Glutamatergic neuron (in vitro differentiated cells): Measurements from ENCODE around the gene PRKCE. TPM values are rescaled to one million over a fixed set of nuclear protein-coding genes. Genes with fewer than 3 reads are reported as not detected.

Source experiments
- DNase-seq: peaks from one replicate; pipeline ENCODE4 v3.0.0; 2022
- H3K27ac Mint-ChIP-seq: one replicate; pipeline ENCODE4 v1.8.0; 2020; ENCODE audit warnings: mild to moderate bottlenecking, mixed read lengths, inconsistent platforms; ENCODE audit not compliant: unreplicated experiment
- H3K27me3 Mint-ChIP-seq: one replicate; pipeline ENCODE4 v1.8.0; 2020; ENCODE audit warnings: mild to moderate bottlenecking, moderate library complexity, mixed read lengths, inconsistent platforms; ENCODE audit not compliant: unreplicated experiment
- H3K36me3 Mint-ChIP-seq: one replicate; pipeline ENCODE4 v1.8.0; 2020; ENCODE audit warnings: mild to moderate bottlenecking, mixed read lengths, inconsistent platforms; ENCODE audit not compliant: unreplicated experiment
- H3K4me1 Mint-ChIP-seq: one replicate; pipeline ENCODE4 v1.8.0; 2020; ENCODE audit warnings: mild to moderate bottlenecking, low read depth, mixed read lengths, inconsistent platforms; ENCODE audit not compliant: unreplicated experiment
- H3K4me3 Mint-ChIP-seq: one replicate; pipeline ENCODE4 v1.8.0; 2020; ENCODE audit warnings: mild to moderate bottlenecking, mixed read lengths, inconsistent platforms; ENCODE audit not compliant: unreplicated experiment
- H3K9me3 Mint-ChIP-seq: one replicate; pipeline ENCODE4 v1.8.0; 2020; ENCODE audit warnings: mild to moderate bottlenecking, moderate library complexity, mixed read lengths, inconsistent platforms; ENCODE audit not compliant: unreplicated experiment
- total RNA-seq: library from RNA; stranded (reverse); fragmentation: NEBNext Ultra II Directional; extraction: Animal tissue kit (Norgen Biotek cat#: 25700); gene quantifications from one replicate; pipeline ENCODE4 v1.2.1, GENCODE V29; 2021; ENCODE audit not compliant: unreplicated experiment
- TF ChIP-seq, protein P1 (sequence below): fragments of 200-600 bp; sonication (generic); IDR thresholded peaks from one replicate; pipeline ENCODE4 v1.5.0; 2021; ENCODE audit not compliant: partially characterized antibody, unreplicated experiment

The PRKCE gene
- total RNA-seq, 1 donor from 2014 or later = 74.8 TPM

DNA sequence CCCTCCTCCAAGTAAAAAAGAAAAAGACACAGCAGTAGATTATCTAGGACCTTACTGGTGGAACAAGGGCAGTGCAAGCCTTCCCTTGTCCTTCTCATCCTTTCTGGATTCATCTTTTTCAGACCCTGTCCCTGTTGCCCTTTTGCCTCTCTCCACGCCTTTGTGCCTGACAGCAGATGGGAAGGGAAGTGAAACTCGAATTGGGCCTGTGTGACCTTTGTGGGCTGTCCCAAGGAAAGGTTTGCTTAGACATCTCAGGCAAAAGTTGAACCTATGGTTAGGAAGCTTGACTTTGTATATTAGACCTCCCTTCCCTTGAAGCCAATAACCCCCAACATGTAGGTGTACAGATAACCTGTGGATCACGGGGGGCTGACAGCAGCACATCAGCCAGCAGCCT lies 185.3 kb downstream of the PRKCE start:
- TF ChIP-seq, protein P1, sequence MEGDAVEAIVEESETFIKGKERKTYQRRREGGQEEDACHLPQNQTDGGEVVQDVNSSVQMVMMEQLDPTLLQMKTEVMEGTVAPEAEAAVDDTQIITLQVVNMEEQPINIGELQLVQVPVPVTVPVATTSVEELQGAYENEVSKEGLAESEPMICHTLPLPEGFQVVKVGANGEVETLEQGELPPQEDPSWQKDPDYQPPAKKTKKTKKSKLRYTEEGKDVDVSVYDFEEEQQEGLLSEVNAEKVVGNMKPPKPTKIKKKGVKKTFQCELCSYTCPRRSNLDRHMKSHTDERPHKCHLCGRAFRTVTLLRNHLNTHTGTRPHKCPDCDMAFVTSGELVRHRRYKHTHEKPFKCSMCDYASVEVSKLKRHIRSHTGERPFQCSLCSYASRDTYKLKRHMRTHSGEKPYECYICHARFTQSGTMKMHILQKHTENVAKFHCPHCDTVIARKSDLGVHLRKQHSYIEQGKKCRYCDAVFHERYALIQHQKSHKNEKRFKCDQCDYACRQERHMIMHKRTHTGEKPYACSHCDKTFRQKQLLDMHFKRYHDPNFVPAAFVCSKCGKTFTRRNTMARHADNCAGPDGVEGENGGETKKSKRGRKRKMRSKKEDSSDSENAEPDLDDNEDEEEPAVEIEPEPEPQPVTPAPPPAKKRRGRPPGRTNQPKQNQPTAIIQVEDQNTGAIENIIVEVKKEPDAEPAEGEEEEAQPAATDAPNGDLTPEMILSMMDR = no peak
- DNase-seq = no peak
- Mint-ChIP-seq H3K27me3 (peaks cover 2% of the 10 kb centered on the region), H3K4me1 (peaks cover 29% of the 10 kb centered on the region), H3K36me3 (no peaks in the 10 kb centered on the region), H3K27ac (no peak overlapping the region), H3K4me3 (no peak overlapping the region), H3K9me3 (peaks cover 10% of the 10 kb centered on the region)

DNA sequence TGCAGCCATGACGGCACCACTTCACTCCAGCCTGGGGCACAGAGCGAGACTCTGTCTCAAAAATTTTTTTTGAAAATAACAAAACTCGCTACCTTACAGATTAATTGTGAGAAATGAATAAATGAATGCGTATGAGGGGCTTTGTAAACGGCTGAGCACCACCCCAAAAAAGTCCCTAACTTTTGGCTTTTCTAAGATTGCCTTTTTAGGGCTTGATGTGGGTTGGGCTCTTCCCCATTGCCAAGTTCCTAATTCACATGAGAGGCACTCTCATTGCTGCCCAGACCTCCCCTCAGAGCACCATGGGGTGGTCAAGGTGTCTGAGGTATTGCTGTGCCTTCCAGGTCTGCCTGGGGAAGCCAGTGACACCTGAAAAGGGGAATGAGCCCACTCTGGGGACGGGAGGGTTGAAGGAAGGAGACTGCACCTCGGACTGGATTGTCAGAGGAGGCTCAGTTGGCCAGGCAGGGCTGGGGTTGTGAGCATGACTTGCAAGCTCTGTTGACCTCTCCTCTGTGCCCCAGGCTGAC lies 186.4 kb downstream of the PRKCE start:
- DNase-seq = no peak

DNA sequence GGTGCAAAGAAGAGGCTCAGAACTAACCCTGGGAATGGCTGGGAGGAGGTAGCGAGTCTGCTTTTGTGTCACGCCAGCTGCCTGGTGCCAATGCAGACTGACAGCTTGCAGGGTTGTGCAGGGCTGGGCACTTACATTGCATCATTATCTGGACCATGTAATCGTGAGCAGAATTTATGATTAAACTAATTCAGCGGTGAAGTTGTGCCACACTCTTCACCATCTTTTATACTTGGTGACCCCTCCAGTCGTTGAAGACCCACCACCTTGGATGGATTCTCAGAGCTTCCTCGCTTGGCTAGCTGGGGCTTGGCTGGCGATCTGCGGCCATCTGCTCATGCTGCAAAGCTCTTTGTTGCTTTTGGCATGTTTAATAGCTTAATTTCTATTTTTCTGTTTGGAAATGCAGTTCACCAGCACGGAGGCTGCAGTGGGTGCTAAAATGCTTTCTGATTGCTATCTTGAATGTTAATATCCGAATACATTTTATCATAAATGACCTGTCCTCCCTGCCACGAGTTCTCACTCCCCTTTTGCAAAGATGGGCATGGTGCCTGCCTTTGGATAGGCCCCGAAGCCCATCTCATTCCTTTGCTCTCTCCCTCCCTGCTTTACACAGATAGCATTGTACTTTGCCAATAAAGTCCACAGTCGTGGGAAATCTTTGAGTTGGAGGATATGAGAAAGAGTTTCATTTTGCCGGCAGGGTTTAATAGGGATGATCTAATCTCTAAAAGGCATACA lies 188.2 kb downstream of the PRKCE start:
- Mint-ChIP-seq H3K27me3 (peaks cover 9% of the 10 kb centered on the region), H3K4me1 (peaks cover 41% of the 10 kb centered on the region), H3K27ac (peak overlapping the region; percentile 1), H3K36me3 (no peaks in the 10 kb centered on the region), H3K9me3 (peaks cover 10% of the 10 kb centered on the region), H3K4me3 (no peak overlapping the region)
- no peak for DNase-seq
- TF ChIP-seq, protein P1 = no peak

More for the DNA sequence above, 186.4 kb downstream of the PRKCE start:
- Mint-ChIP-seq H3K4me3 (no peak overlapping the region), H3K27me3 (peaks cover 6% of the 10 kb centered on the region), H3K36me3 (no peaks in the 10 kb centered on the region), H3K4me1 (peaks cover 34% of the 10 kb centered on the region), H3K27ac (no peak overlapping the region), H3K9me3 (peaks cover 10% of the 10 kb centered on the region)
- TF ChIP-seq, protein P1 = no peak

DNA sequence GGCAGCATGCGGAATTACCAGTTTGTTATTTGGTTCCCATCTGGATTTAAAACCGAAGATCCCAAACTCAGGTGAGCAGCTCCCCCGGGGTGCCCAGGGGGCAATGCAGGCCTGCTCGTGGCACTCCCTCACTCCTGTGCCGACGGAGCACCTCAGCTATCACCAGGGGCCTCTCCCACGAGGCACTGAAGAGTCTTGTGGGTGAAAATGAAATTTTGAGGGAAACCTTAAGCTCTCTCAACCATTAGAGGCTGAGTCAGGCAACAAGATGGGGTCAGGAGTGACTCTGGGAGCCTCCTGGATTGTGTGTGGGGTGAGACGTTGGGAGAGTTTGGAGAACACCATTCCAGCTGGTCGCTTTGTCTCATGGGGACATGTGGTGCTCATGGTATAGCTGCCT lies 189.0 kb downstream of the PRKCE start:
- peaks cover 42% of the 10 kb centered on the region for H3K4me1 Mint-ChIP-seq
- TF ChIP-seq, protein P1 = no peak
- H3K27ac Mint-ChIP-seq = no peak overlapping the region
- H3K4me3 Mint-ChIP-seq = no peak overlapping the region
- H3K9me3 Mint-ChIP-seq = peaks cover 10% of the 10 kb centered on the region
- DNase-seq = no peak
- peaks cover 9% of the 10 kb centered on the region for H3K27me3 Mint-ChIP-seq
- no peaks in the 10 kb centered on the region for H3K36me3 Mint-ChIP-seq

DNA sequence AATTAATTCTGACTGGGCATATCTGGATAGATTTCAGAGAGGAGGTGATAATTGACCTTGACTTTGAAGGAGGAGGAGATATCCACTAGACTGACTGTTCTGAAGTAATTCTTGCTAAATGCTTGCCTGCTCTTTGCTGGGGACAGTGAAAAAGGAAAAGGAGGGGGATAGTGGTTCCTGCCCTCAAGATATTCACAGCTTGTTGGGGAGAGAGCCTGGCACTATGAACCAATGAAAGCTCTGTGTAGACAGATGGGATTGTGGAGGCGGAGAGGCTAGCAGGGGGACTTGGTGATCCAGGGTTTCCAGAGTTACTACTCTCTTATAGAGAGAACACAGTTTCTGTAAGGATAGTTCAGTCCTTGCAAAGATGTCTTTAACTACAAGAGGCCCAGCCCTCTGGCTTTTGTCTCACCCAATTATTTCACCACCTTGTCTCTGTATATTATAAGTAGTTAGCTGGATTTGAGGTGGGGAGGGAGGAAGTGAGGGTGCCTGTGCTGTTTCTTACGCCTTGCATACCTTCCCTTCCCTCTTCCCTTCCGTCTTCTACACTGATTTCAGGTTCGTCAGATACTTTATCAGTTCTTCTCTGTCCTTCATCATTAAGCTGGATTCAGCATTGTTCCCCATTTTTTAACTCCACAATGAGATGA lies 190.4 kb downstream of the PRKCE start:
- H3K4me1 Mint-ChIP-seq = peaks cover 32% of the 10 kb centered on the region
- peaks cover 9% of the 10 kb centered on the region for H3K27me3 Mint-ChIP-seq
- DNase-seq = no peak
- peaks cover 9% of the 10 kb centered on the region for H3K9me3 Mint-ChIP-seq
- peak overlapping the region; percentile 10 for H3K27ac Mint-ChIP-seq
- no peak overlapping the region for H3K4me3 Mint-ChIP-seq
- H3K36me3 Mint-ChIP-seq = no peaks in the 10 kb centered on the region
- TF ChIP-seq, protein P1 = no peak
